MCF 10A (cell line): ENCODE data around the gene OR1E2. TPM values are rescaled to one million over a fixed set of nuclear protein-coding genes. Genes with fewer than 3 reads are reported as not detected.

Source experiments
- BruUV-seq: library from RNA; stranded (reverse); fragments of 400-500 nt; replicated peaks from 2 replicates; lab custom pipeline; 2021; lab: Mats Ljungman, UMichigan
- CTCF ChIA-PET: fragments of 300-600 bp; sonication (Branson Sonifier 250); formaldehyde crosslinking; extraction: SDS; loops from one replicate; lab custom pipeline; 2021; ENCODE audit warnings: antibody characterized with exemption, inconsistent platforms; lab: Yijun Ruan, JAX
- POLR2A ChIA-PET: fragments of 300-600, 350-650 bp; sonication (Branson Sonifier 250); formaldehyde crosslinking; extraction: SDS; loops from one replicate; lab custom pipeline; 2020; ENCODE audit warnings: antibody characterized with exemption, inconsistent platforms; lab: Yijun Ruan, JAX
- DNase-seq: peaks from one replicate; pipeline ENCODE4 v3.0.0-alpha.2; 2018; ENCODE audit not compliant: unreplicated experiment
- H3K27ac Mint-ChIP-seq: one replicate; pipeline ENCODE4 v1.8.0; 2022; ENCODE audit warnings: mild to moderate bottlenecking, low read depth, mixed read lengths; ENCODE audit not compliant: unreplicated experiment
- H3K27me3 Mint-ChIP-seq: one replicate; pipeline ENCODE4 v1.8.0; 2022; ENCODE audit warnings: mixed read lengths; ENCODE audit not compliant: insufficient read depth, unreplicated experiment
- H3K36me3 Mint-ChIP-seq: one replicate; pipeline ENCODE4 v1.8.0; 2022; ENCODE audit warnings: mild to moderate bottlenecking, moderate library complexity, mixed read lengths; ENCODE audit not compliant: insufficient read depth, unreplicated experiment
- H3K4me1 Mint-ChIP-seq: one replicate; pipeline ENCODE4 v1.8.0; 2022; ENCODE audit warnings: mixed read lengths; ENCODE audit not compliant: insufficient read depth, unreplicated experiment
- H3K4me3 Mint-ChIP-seq: one replicate; pipeline ENCODE4 v1.8.0; 2022; ENCODE audit warnings: mild to moderate bottlenecking, moderate library complexity, mixed read lengths; ENCODE audit not compliant: unreplicated experiment
- H3K9me3 Mint-ChIP-seq: one replicate; pipeline ENCODE4 v1.8.0; 2022; ENCODE audit warnings: mixed read lengths; ENCODE audit not compliant: unreplicated experiment
- CTCF ChIP-seq: fragments of 200-600 bp; IDR thresholded peaks from one replicate; pipeline ENCODE4 v1.8.0; 2022; ENCODE audit warnings: antibody characterized with exemption, mild to moderate bottlenecking; ENCODE audit not compliant: unreplicated experiment
- intact Hi-C: fragments of 100-400 bp; cut with micrococcal nuclease; formaldehyde crosslinking; loops from 2 replicates; pipeline ENCODE4 v1.14.1; 2022
- total RNA-seq: library from RNA; stranded (reverse); gene quantifications from 2 replicates; pipeline ENCODE4 v1.2.3, GENCODE V29; 2022

Gene OR1E2
- total RNA-seq, 1 experiment from 2014 or later = not detected

GRCh38 chr17:3475251-3475685, 41.6 kb upstream of the OR1E2 start:
- peak overlapping the region; percentile 71 for H3K4me3 Mint-ChIP-seq
- TF ChIP-seq CTCF = no peak
- H3K27me3 Mint-ChIP-seq = peaks cover 11% of the 10 kb centered on the region
- intact Hi-C loops = loop anchor here (2.0 kb wide), 1 partner anchor 162 kb away; the partner anchor contains the start of genes CTNS and SHPK
- peak overlapping the region; percentile 43 for H3K27ac Mint-ChIP-seq
- no TSS peak for BruUV-seq
- ChIA-PET CTCF (interaction anchor here (2.1 kb wide), 1 partner anchor 172 kb away, joined by 15 read pairs; no protein-coding TSS in a partner anchor), POLR2A (interaction anchor here (1.0 to 1.8 kb wide), 3 partner anchors 12 to 192 kb away, joined by 3 to 8 read pairs (median 4); no protein-coding TSS in a partner anchor)
- no peaks in the 10 kb centered on the region for H3K36me3 Mint-ChIP-seq
- no peaks in the 10 kb centered on the region for H3K9me3 Mint-ChIP-seq
- peaks cover 14% of the 10 kb centered on the region for H3K4me1 Mint-ChIP-seq
- no peak for DNase-seq

- no peak for TF ChIP-seq CTCF
- no TSS peak for BruUV-seq
- Mint-ChIP-seq H3K4me3 (no peak overlapping the region), H3K36me3 (no peaks in the 10 kb centered on the region), H3K27ac (no peak overlapping the region), H3K9me3 (no peaks in the 10 kb centered on the region), H3K4me1 (peaks cover 14% of the 10 kb centered on the region), H3K27me3 (peaks cover 3% of the 10 kb centered on the region)
- CTCF ChIA-PET = no interaction called here
- POLR2A ChIA-PET = no interaction called here
- intact Hi-C loops = loop anchor here (2.0 kb wide), 1 partner anchor 163 kb away; the partner anchor contains the start of genes CTNS and SHPK
- no peak for DNase-seq
These were observed 40.6 kb upstream of the OR1E2 start for GRCh38 chr17:3474212-3474611.

- intact Hi-C loops = no loop called here
- no TSS peak for BruUV-seq
- POLR2A ChIA-PET = no interaction called here
These were observed 38.5 kb upstream of the OR1E2 start for GRCh38 chr17:3472137-3472536.

GRCh38 chr17:3471599-3471998, 38.0 kb upstream of the OR1E2 start, which contains the start of gene SPATA22:
Gene SPATA22 (minus strand): TSS chr17:3471819. CDS start chr17:3469325, 2,494 bp downstream.
- intact Hi-C loops = no loop called here

More at GRCh38 chr17:3472137-3472536, 38.5 kb upstream of the OR1E2 start:
- Mint-ChIP-seq H3K27ac (no peak overlapping the region), H3K27me3 (no peaks in the 10 kb centered on the region), H3K36me3 (no peaks in the 10 kb centered on the region), H3K4me3 (no peak overlapping the region), H3K9me3 (no peaks in the 10 kb centered on the region), H3K4me1 (peaks cover 14% of the 10 kb centered on the region)
- no peak for DNase-seq
- no peak for TF ChIP-seq CTCF
- CTCF ChIA-PET = interaction anchor here (0.6 to 0.7 kb wide), 2 partner anchors 164 to 180 kb away, joined by 3 read pairs; partner anchors contain the start of genes CTNS and SHPK

More at GRCh38 chr17:3471599-3471998, 38.0 kb upstream of the OR1E2 start, which contains the start of gene SPATA22:
- Mint-ChIP-seq H3K36me3 (no peaks in the 10 kb centered on the region), H3K27me3 (no peaks in the 10 kb centered on the region), H3K4me1 (peaks cover 14% of the 10 kb centered on the region), H3K4me3 (no peak within 1 kb of the TSS), H3K9me3 (no peaks in the 10 kb centered on the region), H3K27ac (no peak within 1 kb of the TSS)
- DNase-seq = no peak
- ChIA-PET POLR2A (no interaction called here), CTCF (no interaction called here)
- no peak for TF ChIP-seq CTCF
- no TSS peak for BruUV-seq
